ENCODE data around the gene TMEM63A.
A peak's percentile ranks its signal among the peaks of the same experiment; 100 is the strongest.

TMEM63A gene

GRCh38 chr1:225877580-225877979 lies 4.6 kb downstream of the TMEM63A start:
- no peak overlapping the region for H3K9ac ChIP-seq (ENCODE audit: low read length)
- H3K36me3 ChIP-seq (ENCODE audit: low read length), result no peaks in the 10 kb centered on the region
- no peaks in the 10 kb centered on the region for H3K27me3 ChIP-seq (ENCODE audit: low read length)
- no peaks in the 10 kb centered on the region for H3F3A ChIP-seq (ENCODE audit: insufficient read depth)
- TF ChIP-seq CTCF (IDR thresholded peaks at IDR 0.05; ENCODE audit: insufficient read depth, low read length, poor library complexity, severe bottlenecking), result peak; percentile 33
- no peak for TF ChIP-seq EZH2phosphoT487 (conservative IDR thresholded peaks at IDR 0.05; ENCODE audit: low read length)
- no peaks in the 10 kb centered on the region for H4K20me1 ChIP-seq (ENCODE audit: low read depth, low read length)
- no peaks in the 10 kb centered on the region for H3K9me3 ChIP-seq (ENCODE audit: insufficient read depth, low read length)
- H3K4me3 ChIP-seq (ENCODE audit: insufficient read depth, low read length, poor library complexity, severe bottlenecking), result no peak overlapping the region
- H3K27ac ChIP-seq (ENCODE audit: low read depth, low read length), result no peak overlapping the region
- H3K9me2 ChIP-seq (replicated peaks; ENCODE audit: insufficient read depth, low read length), result no peaks in the 10 kb centered on the region
- H3K4me2 ChIP-seq (ENCODE audit: low read depth, low read length, poor library complexity, severe bottlenecking), result no peak overlapping the region
- no peaks in the 10 kb centered on the region for H3K79me2 ChIP-seq (ENCODE audit: insufficient read depth, low read length)
- H2AFZ ChIP-seq (ENCODE audit: low read depth, low read length, severe bottlenecking), result no peak overlapping the region

GRCh38 chr1:225876900-225877510 lies 5.2 kb downstream of the TMEM63A start:
- Histone ChIP-seq H3K9ac (ENCODE audit: low read length) (no peak overlapping the region), H3K27ac (ENCODE audit: low read depth, low read length) (no peak overlapping the region), H3K4me2 (ENCODE audit: low read depth, low read length, poor library complexity, severe bottlenecking) (no peak overlapping the region), H3K79me2 (ENCODE audit: insufficient read depth, low read length) (no peaks in the 10 kb centered on the region), H3K36me3 (ENCODE audit: low read length) (no peaks in the 10 kb centered on the region), H2AFZ (ENCODE audit: low read depth, low read length, severe bottlenecking) (no peak overlapping the region), H3K9me3 (ENCODE audit: insufficient read depth, low read length) (no peaks in the 10 kb centered on the region), H4K20me1 (ENCODE audit: low read depth, low read length) (no peaks in the 10 kb centered on the region), H3K4me3 (ENCODE audit: insufficient read depth, low read length, poor library complexity, severe bottlenecking) (no peak overlapping the region), H3K9me2 (replicated peaks; ENCODE audit: insufficient read depth, low read length) (no peaks in the 10 kb centered on the region), H3K27me3 (ENCODE audit: low read length) (no peaks in the 10 kb centered on the region), H3F3A (ENCODE audit: insufficient read depth) (no peaks in the 10 kb centered on the region)
- TF ChIP-seq CTCF (IDR thresholded peaks at IDR 0.05; ENCODE audit: insufficient read depth, low read length, poor library complexity, severe bottlenecking) (no peak), EZH2phosphoT487 (conservative IDR thresholded peaks at IDR 0.05; ENCODE audit: low read length) (no peak)

GRCh38 chr1:225875044-225875815 lies 7.0 kb downstream of the TMEM63A start:
- no peaks in the 10 kb centered on the region for H3F3A ChIP-seq (ENCODE audit: insufficient read depth)
- H3K79me2 ChIP-seq (ENCODE audit: insufficient read depth, low read length), result no peaks in the 10 kb centered on the region
- H3K4me2 ChIP-seq (ENCODE audit: low read depth, low read length, poor library complexity, severe bottlenecking), result no peak overlapping the region
- H3K27me3 ChIP-seq (ENCODE audit: low read length), result no peaks in the 10 kb centered on the region
- no peak overlapping the region for H2AFZ ChIP-seq (ENCODE audit: low read depth, low read length, severe bottlenecking)
- H4K20me1 ChIP-seq (ENCODE audit: low read depth, low read length), result no peaks in the 10 kb centered on the region
- TF ChIP-seq EZH2phosphoT487 (conservative IDR thresholded peaks at IDR 0.05; ENCODE audit: low read length) (no peak), CTCF (IDR thresholded peaks at IDR 0.05; ENCODE audit: insufficient read depth, low read length, poor library complexity, severe bottlenecking) (no peak)
- no peaks in the 10 kb centered on the region for H3K36me3 ChIP-seq (ENCODE audit: low read length)
- H3K9ac ChIP-seq (ENCODE audit: low read length), result no peak overlapping the region
- no peaks in the 10 kb centered on the region for H3K9me2 ChIP-seq (replicated peaks; ENCODE audit: insufficient read depth, low read length)
- H3K27ac ChIP-seq (ENCODE audit: low read depth, low read length), result no peak overlapping the region
- H3K9me3 ChIP-seq (ENCODE audit: insufficient read depth, low read length), result no peaks in the 10 kb centered on the region
- H3K4me3 ChIP-seq (ENCODE audit: insufficient read depth, low read length, poor library complexity, severe bottlenecking), result no peak overlapping the region

Data from SU-DHL-6 (cell line).